HG02571 (cell line): ENCODE data around the gene CLBA1.
"Not testable (repeated sequence)": the region's sequence is repeated elsewhere in the genome, so short reads cannot be mapped to it uniquely, and the experiment has no call there.

Experiments used
- ATAC-seq: cut with Tn5 transposase; IDR thresholded peaks from one replicate; pipeline ENCODE4 v1.9.1; 2021; ENCODE audit warnings: mild to moderate bottlenecking, moderate library complexity; ENCODE audit not compliant: unreplicated experiment

Gene CLBA1

GRCh38 chr14:105022276-105022670 lies 36.7 kb downstream of the CLBA1 start:
- no peak for ATAC-seq

- ATAC-seq: no peak
Observed at GRCh38 chr14:105023144-105023543, 37.6 kb downstream of the CLBA1 start.

- ATAC-seq: no peak
Observed at GRCh38 chr14:105023791-105024480, 38.3 kb downstream of the CLBA1 start.

- no peak for ATAC-seq
Observed at GRCh38 chr14:105025429-105025828, 39.8 kb downstream of the CLBA1 start.

GRCh38 chr14:105026033-105026785 lies 40.6 kb downstream of the CLBA1 start:
- ATAC-seq: no peak

GRCh38 chr14:105026802-105027563 lies 41.4 kb downstream of the CLBA1 start:
- no peak for ATAC-seq

- ATAC-seq: not testable (repeated sequence)
Observed at GRCh38 chr14:105027718-105028117, 42.1 kb downstream of the CLBA1 start.

GRCh38 chr14:105028251-105028927 lies 42.8 kb downstream of the CLBA1 start:
- ATAC-seq: no peak

GRCh38 chr14:105029402-105029801 lies 43.8 kb downstream of the CLBA1 start:
- no peak for ATAC-seq

GRCh38 chr14:105030194-105030593 lies 44.6 kb downstream of the CLBA1 start:
- ATAC-seq: no peak

GRCh38 chr14:105030836-105031396 lies 45.3 kb downstream of the CLBA1 start:
- ATAC-seq: no peak

- not testable (repeated sequence) for ATAC-seq
Observed at GRCh38 chr14:105032451-105032901, 46.9 kb downstream of the CLBA1 start.

- not testable (repeated sequence) for ATAC-seq
Observed at GRCh38 chr14:105033412-105033900, 47.9 kb downstream of the CLBA1 start.

- no peak for ATAC-seq
Observed at GRCh38 chr14:105034315-105035039, 48.9 kb downstream of the CLBA1 start.

- ATAC-seq: not testable (repeated sequence)
Observed at GRCh38 chr14:105035616-105036015, 50.0 kb downstream of the CLBA1 start.

GRCh38 chr14:105039458-105040205 lies 54.0 kb downstream of the CLBA1 start:
- ATAC-seq: no peak

- ATAC-seq: no peak
Observed at GRCh38 chr14:105041841-105042765, 56.5 kb downstream of the CLBA1 start.

GRCh38 chr14:105042813-105043212 lies 57.2 kb downstream of the CLBA1 start:
- ATAC-seq: no peak
